ENCODE measurements around the gene ADRB1. TPM values are rescaled to one million over a fixed set of nuclear protein-coding genes. Genes with fewer than 3 reads are reported as not detected.

Gene ADRB1
- total RNA-seq, 4 donors from 2014 or later: 4.2 to 25.3 (median 12.3) TPM

- Histone ChIP-seq H3K27me3 (peaks cover 0 to 1% (median 0%) of the 10 kb centered on the region in 4 donors), H3K9me3 (no peaks in the 10 kb centered on the region), H3K27ac (replicated peaks in 1 of 4) (no peak overlapping the region), H3K4me1 (peaks cover 6 to 25% (median 15%) of the 10 kb centered on the region in 4 donors), H3K4me3 (no peak overlapping the region), H3K36me3 (no peaks in the 10 kb centered on the region)
- TF ChIP-seq POLR2AphosphoS5 (IDR thresholded peaks at IDR 0.05): no peak
- TF ChIP-seq CTCF (IDR thresholded peaks at IDR 0.05): no peak
- TF ChIP-seq EP300 (IDR thresholded peaks at IDR 0.05): no peak
- TF ChIP-seq POLR2A (IDR thresholded peaks at IDR 0.05; ENCODE audit: low read depth): no peak
- DNase-seq (ENCODE audit: extremely low spot score): no peak
- WGBS: 92% methylated on average over 3 of the region's 3 CpGs
- intact Hi-C loops (cut with DNase I): no loop called here
Measured at GRCh38 chr10:114051714-114052113, 8.0 kb downstream of the ADRB1 start.

GRCh38 chr10:114052255-114052654 is 8.6 kb downstream of the ADRB1 start:
- 44% methylated on average over 1 of the region's 1 CpG for WGBS
- Histone ChIP-seq H3K27me3 (no peaks in the 10 kb centered on the region), H3K9me3 (no peaks in the 10 kb centered on the region), H3K36me3 (no peaks in the 10 kb centered on the region), H3K4me1 (peaks cover 6 to 25% (median 15%) of the 10 kb centered on the region in 4 donors), H3K27ac (replicated peaks in 1 of 4) (no peak overlapping the region), H3K4me3 (no peak overlapping the region)
- DNase-seq (ENCODE audit: extremely low spot score): no peak
- intact Hi-C loops (cut with DNase I): no loop called here
- TF ChIP-seq EP300 (IDR thresholded peaks at IDR 0.05): no peak
- no peak for TF ChIP-seq CTCF (IDR thresholded peaks at IDR 0.05)
- TF ChIP-seq POLR2AphosphoS5 (IDR thresholded peaks at IDR 0.05): no peak
- no peak for TF ChIP-seq POLR2A (IDR thresholded peaks at IDR 0.05; ENCODE audit: low read depth)

- no peak for TF ChIP-seq POLR2A (IDR thresholded peaks at IDR 0.05; ENCODE audit: low read depth)
- no peak for TF ChIP-seq EP300 (IDR thresholded peaks at IDR 0.05)
- no peak for TF ChIP-seq CTCF (IDR thresholded peaks at IDR 0.05)
- TF ChIP-seq POLR2AphosphoS5 (IDR thresholded peaks at IDR 0.05): no peak
- no peaks in the 10 kb centered on the region for H3K27me3 ChIP-seq
- H3K4me1 ChIP-seq: peaks cover 12 to 25% (median 17%) of the 10 kb centered on the region in 4 donors
- no peak for DNase-seq (ENCODE audit: extremely low spot score)
- intact Hi-C loops (cut with DNase I): no loop called here
- H3K36me3 ChIP-seq: no peaks in the 10 kb centered on the region
- H3K27ac ChIP-seq (replicated peaks in 1 of 4): no peak overlapping the region
- no peaks in the 10 kb centered on the region for H3K9me3 ChIP-seq
- 65% methylated on average over 4 of the region's 4 CpGs for WGBS
- no peak overlapping the region for H3K4me3 ChIP-seq
Measured at GRCh38 chr10:114053946-114054345, 10.3 kb downstream of the ADRB1 start.

GRCh38 chr10:114057855-114058254 is 14.2 kb downstream of the ADRB1 start:
- Histone ChIP-seq H3K4me1 (peaks cover 6 to 9% (median 7%) of the 10 kb centered on the region in 4 donors), H3K27me3 (no peaks in the 10 kb centered on the region), H3K9me3 (no peaks in the 10 kb centered on the region), H3K4me3 (no peak overlapping the region), H3K27ac (replicated peaks in 1 of 4) (no peak overlapping the region), H3K36me3 (no peaks in the 10 kb centered on the region)
- intact Hi-C loops (cut with DNase I): no loop called here
- TF ChIP-seq EP300 (IDR thresholded peaks at IDR 0.05) (no peak), POLR2AphosphoS5 (IDR thresholded peaks at IDR 0.05) (no peak), CTCF (IDR thresholded peaks at IDR 0.05) (no peak), POLR2A (IDR thresholded peaks at IDR 0.05; ENCODE audit: low read depth) (no peak)
- no peak for DNase-seq (ENCODE audit: extremely low spot score)
- 78% methylated on average over 2 of the region's 2 CpGs for WGBS

- 78% methylated on average over 1 of the region's 1 CpG for WGBS
- Histone ChIP-seq H3K27me3 (no peaks in the 10 kb centered on the region), H3K4me3 (no peak overlapping the region), H3K4me1 (peaks cover 6 to 9% (median 7%) of the 10 kb centered on the region in 4 donors), H3K36me3 (no peaks in the 10 kb centered on the region), H3K27ac (replicated peaks in 1 of 4) (no peak overlapping the region), H3K9me3 (no peaks in the 10 kb centered on the region)
- intact Hi-C loops (cut with DNase I): no loop called here
- no peak for DNase-seq (ENCODE audit: extremely low spot score)
- TF ChIP-seq CTCF (IDR thresholded peaks at IDR 0.05) (no peak), EP300 (IDR thresholded peaks at IDR 0.05) (no peak), POLR2AphosphoS5 (IDR thresholded peaks at IDR 0.05) (no peak), POLR2A (IDR thresholded peaks at IDR 0.05; ENCODE audit: low read depth) (no peak)
Measured at GRCh38 chr10:114058297-114058696, 14.6 kb downstream of the ADRB1 start.
